ENCODE results near the gene ETS1. TPM values are rescaled to one million over a fixed set of nuclear protein-coding genes. Genes with fewer than 3 reads are reported as not detected.

Gene ETS1
- total RNA-seq, 2 experiments from 2014 or later = 579 to 590 TPM

- POLR2A ChIA-PET = interaction anchor here (0.6 to 0.9 kb wide), 2 partner anchors 14 to 69 kb away, joined by 3 read pairs; no protein-coding TSS in a partner anchor
Measured at GRCh38 chr11:128437136-128437535, 150.2 kb downstream of the ETS1 start.

DNA sequence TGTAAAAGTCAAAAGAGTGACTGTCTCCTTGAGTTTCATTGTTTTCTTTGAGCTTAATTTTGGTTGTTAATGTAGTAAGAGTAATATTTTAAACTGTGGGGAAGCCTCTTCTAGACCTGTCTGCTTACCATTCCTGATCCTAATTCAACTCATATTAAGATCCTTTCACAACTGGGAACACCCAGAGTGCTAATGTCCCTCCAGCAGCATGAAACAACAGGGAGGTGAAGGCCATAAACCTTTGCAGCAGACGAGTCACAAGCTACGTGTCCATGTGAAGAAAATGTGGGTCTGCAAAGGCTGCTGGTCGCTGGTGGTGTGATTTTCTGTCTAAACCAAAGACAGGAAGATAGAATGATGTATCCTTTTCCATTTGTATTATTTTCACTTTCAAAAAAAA lies 152.5 kb downstream of the ETS1 start:
- H3K36me3 Mint-ChIP-seq (ENCODE audit: low read depth) = no peaks in the 10 kb centered on the region
- no peak overlapping the region for H3K27ac ChIP-seq (ENCODE audit: low read depth in 1 of 2, low read length in 2 of 2)
- intact Hi-C loops (cut with DNase I, micrococcal nuclease) = no loop called here
- no peak for ATAC-seq (ENCODE audit: poor library complexity)
- H3K4me1 ChIP-seq (ENCODE audit: insufficient read depth, low read length) = no peaks in the 10 kb centered on the region
- no peaks in the 10 kb centered on the region for H3K36me3 ChIP-seq (ENCODE audit: insufficient read depth, low read length)
- POLR2A ChIA-PET = interaction anchor here (0.8 to 1.5 kb wide), 3 partner anchors 17 to 252 kb away, joined by 3 read pairs; no protein-coding TSS in a partner anchor
- H3K9me3 Mint-ChIP-seq = no peaks in the 10 kb centered on the region
- peaks cover 0 to 3% of the 10 kb centered on the region in 2 experiments for H3K9me3 ChIP-seq (ENCODE audit: control insufficient read depth in 1 of 2, insufficient read depth in 1 of 2, low read length in 2 of 2)
- H3K27me3 Mint-ChIP-seq = no peaks in the 10 kb centered on the region
- TF ChIP-seq, protein P1, sequence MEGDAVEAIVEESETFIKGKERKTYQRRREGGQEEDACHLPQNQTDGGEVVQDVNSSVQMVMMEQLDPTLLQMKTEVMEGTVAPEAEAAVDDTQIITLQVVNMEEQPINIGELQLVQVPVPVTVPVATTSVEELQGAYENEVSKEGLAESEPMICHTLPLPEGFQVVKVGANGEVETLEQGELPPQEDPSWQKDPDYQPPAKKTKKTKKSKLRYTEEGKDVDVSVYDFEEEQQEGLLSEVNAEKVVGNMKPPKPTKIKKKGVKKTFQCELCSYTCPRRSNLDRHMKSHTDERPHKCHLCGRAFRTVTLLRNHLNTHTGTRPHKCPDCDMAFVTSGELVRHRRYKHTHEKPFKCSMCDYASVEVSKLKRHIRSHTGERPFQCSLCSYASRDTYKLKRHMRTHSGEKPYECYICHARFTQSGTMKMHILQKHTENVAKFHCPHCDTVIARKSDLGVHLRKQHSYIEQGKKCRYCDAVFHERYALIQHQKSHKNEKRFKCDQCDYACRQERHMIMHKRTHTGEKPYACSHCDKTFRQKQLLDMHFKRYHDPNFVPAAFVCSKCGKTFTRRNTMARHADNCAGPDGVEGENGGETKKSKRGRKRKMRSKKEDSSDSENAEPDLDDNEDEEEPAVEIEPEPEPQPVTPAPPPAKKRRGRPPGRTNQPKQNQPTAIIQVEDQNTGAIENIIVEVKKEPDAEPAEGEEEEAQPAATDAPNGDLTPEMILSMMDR (IDR thresholded peaks at IDR 0.05) = no peak
- no peak overlapping the region for H3K4me3 Mint-ChIP-seq
- CTCF ChIA-PET = interaction anchor here (1.2 to 1.6 kb wide), 4 partner anchors 10 to 145 kb away, joined by 3 to 4 read pairs (median 3); no protein-coding TSS in a partner anchor
- H3K4me1 Mint-ChIP-seq (ENCODE audit: low read depth) = peaks cover 34% of the 10 kb centered on the region
- H3K4me3 ChIP-seq (ENCODE audit: low read length) = no peak overlapping the region
- H3K27ac Mint-ChIP-seq = no peak overlapping the region
- no peaks in the 10 kb centered on the region for H3K27me3 ChIP-seq (ENCODE audit: control insufficient read depth in 1 of 2, insufficient read depth in 2 of 2, low read length in 2 of 2)
- DNase-seq = no peak

More at GRCh38 chr11:128437136-128437535, 150.2 kb downstream of the ETS1 start:
- H3K9me3 ChIP-seq (ENCODE audit: control insufficient read depth in 1 of 2, insufficient read depth in 1 of 2, low read length in 2 of 2) = peaks cover 0 to 4% of the 10 kb centered on the region in 2 experiments
- no peak overlapping the region for H3K4me3 Mint-ChIP-seq
- H3K4me1 ChIP-seq (ENCODE audit: insufficient read depth, low read length) = no peaks in the 10 kb centered on the region
- H3K9me3 Mint-ChIP-seq = peaks cover 3% of the 10 kb centered on the region
- no peak overlapping the region for H3K27ac Mint-ChIP-seq
- H3K27ac ChIP-seq (ENCODE audit: low read depth in 1 of 2, low read length in 2 of 2) = no peak overlapping the region
- no peak overlapping the region for H3K4me3 ChIP-seq (ENCODE audit: low read length)
- ATAC-seq (ENCODE audit: poor library complexity) = no peak
- CTCF ChIA-PET = interaction anchor here (1.4 kb wide), 1 partner anchor 98 kb away, joined by 3 read pairs; no protein-coding TSS in a partner anchor
- intact Hi-C loops (cut with DNase I, micrococcal nuclease) = no loop called here
- H3K4me1 Mint-ChIP-seq (ENCODE audit: low read depth) = peaks cover 31% of the 10 kb centered on the region
- H3K27me3 Mint-ChIP-seq = no peaks in the 10 kb centered on the region
- H3K36me3 Mint-ChIP-seq (ENCODE audit: low read depth) = peaks cover 8% of the 10 kb centered on the region
- no peaks in the 10 kb centered on the region for H3K27me3 ChIP-seq (ENCODE audit: control insufficient read depth in 1 of 2, insufficient read depth in 2 of 2, low read length in 2 of 2)
- DNase-seq = no peak
- no peaks in the 10 kb centered on the region for H3K36me3 ChIP-seq (ENCODE audit: insufficient read depth, low read length)
- TF ChIP-seq, protein P1 (IDR thresholded peaks at IDR 0.05) = no peak

DNA sequence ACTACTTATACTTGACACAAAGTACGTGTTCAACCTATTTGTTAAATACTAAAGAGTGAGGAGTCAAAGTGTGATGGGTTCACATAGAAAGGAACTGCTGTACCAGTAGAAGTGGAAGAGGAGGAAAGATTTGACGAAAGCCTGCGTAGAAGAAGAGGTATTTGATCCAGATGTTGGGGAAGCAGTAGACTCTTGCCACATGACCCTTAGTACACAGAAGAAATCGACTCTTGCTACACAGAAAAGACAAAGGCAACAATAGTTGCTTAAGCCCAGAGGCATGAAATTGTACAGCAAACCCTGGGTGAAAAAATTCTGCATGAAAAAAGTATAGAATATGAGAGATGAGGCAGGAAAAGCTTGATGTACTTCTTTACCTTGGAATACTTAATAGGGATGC lies 152.9 kb downstream of the ETS1 start:
- no peak overlapping the region for H3K4me3 ChIP-seq (ENCODE audit: low read length)
- ChIA-PET POLR2A (interaction anchor here (0.8 to 1.2 kb wide), 2 partner anchors 19 to 252 kb away, joined by 3 read pairs; no protein-coding TSS in a partner anchor), CTCF (interaction anchor here (1.3 to 1.6 kb wide), 2 partner anchors 10 to 24 kb away, joined by 3 read pairs; no protein-coding TSS in a partner anchor)
- no peaks in the 10 kb centered on the region for H3K27me3 ChIP-seq (ENCODE audit: control insufficient read depth in 1 of 2, insufficient read depth in 2 of 2, low read length in 2 of 2)
- Mint-ChIP-seq H3K27ac (no peak overlapping the region), H3K4me3 (no peak overlapping the region), H3K36me3 (ENCODE audit: low read depth) (no peaks in the 10 kb centered on the region), H3K9me3 (no peaks in the 10 kb centered on the region), H3K27me3 (no peaks in the 10 kb centered on the region), H3K4me1 (ENCODE audit: low read depth) (peaks cover 34% of the 10 kb centered on the region)
- no peaks in the 10 kb centered on the region for H3K36me3 ChIP-seq (ENCODE audit: insufficient read depth, low read length)
- H3K9me3 ChIP-seq (ENCODE audit: control insufficient read depth in 1 of 2, insufficient read depth in 1 of 2, low read length in 2 of 2) = no peaks in the 10 kb centered on the region
- intact Hi-C loops (cut with DNase I, micrococcal nuclease) = no loop called here
- no peak for DNase-seq
- TF ChIP-seq, protein P1 (IDR thresholded peaks at IDR 0.05) = no peak
- no peak overlapping the region for H3K27ac ChIP-seq (ENCODE audit: low read depth in 1 of 2, low read length in 2 of 2)
- ATAC-seq (ENCODE audit: poor library complexity) = no peak
- H3K4me1 ChIP-seq (ENCODE audit: insufficient read depth, low read length) = no peaks in the 10 kb centered on the region
